Adrenal gland (tissue), 12 donors: ENCODE results near the gene LIN7B. TPM values are rescaled to one million over a fixed set of nuclear protein-coding genes. Genes with fewer than 3 reads are reported as not detected.

ENCODE experiments used
- DNase-seq, 7 donors: peaks; one replicate each; pipeline ENCODE4 v3.0.0-alpha.2; 2019 to 2020
- H3K27ac ChIP-seq, 5 donors: fragments of 200-600 bp; sonication (generic) in 4 of 5; 1 replicate in 3 of 5; 2 replicates in 2 of 5; pipeline versions ENCODE4 v1.5.1 to v1.8.0; 2016 to 2020; ENCODE audit warnings: mild to moderate bottlenecking in 1 of 5
- H3K27me3 ChIP-seq: fragments of 200-600 bp; 2 replicates; pipeline ENCODE4 v1.8.0; 2021
- H3K36me3 ChIP-seq, 2 donors: fragments of 200-600 bp; replicated peaks in 1 of 2; 1 replicate in 1 of 2; 2 replicates in 1 of 2; pipeline versions ENCODE4 v1.5.1 to v1.8.0; 2018 to 2022
- H3K4me1 ChIP-seq, 2 donors: fragments of 200-600 bp; replicated peaks in 1 of 2; 1 replicate in 1 of 2; 2 replicates in 1 of 2; pipeline versions ENCODE4 v1.5.1 to v1.8.0; 2018 to 2021
- H3K4me3 ChIP-seq, 4 donors: fragments of 200-600 bp; sonication (generic) in 3 of 4; one replicate each; pipeline ENCODE4 v1.5.1; 2016 to 2018
- H3K9me3 ChIP-seq, 3 donors: fragments of 200-600 bp; sonication (generic) in 1 of 3; replicated peaks in 1 of 3; 1 replicate in 2 of 3; 2 replicates in 1 of 3; pipeline versions ENCODE4 v1.5.1 to v1.8.0; 2016 to 2021
- CTCF ChIP-seq, 6 experiments: fragments of 450-650 bp in 4 of 6; fragments of 200-600 bp in 2 of 6; sonication (generic) in 1 of 6; IDR thresholded peaks; 1 replicate in 5 of 6; 2 replicates in 1 of 6; pipeline versions ENCODE4 v1.5.1 to v1.8.0; 2016 to 2021; ENCODE audit warnings: antibody characterized with exemption in 6 of 6, mild to moderate bottlenecking in 2 of 6, moderate library complexity in 1 of 6
- POLR2A ChIP-seq, 2 donors: fragments of 450-650 bp; IDR thresholded peaks; one replicate each; pipeline ENCODE4 v1.6.1; 2017; ENCODE audit warnings: antibody characterized with exemption in 2 of 2, mild to moderate bottlenecking in 2 of 2, moderate library complexity in 1 of 2
- WGBS, 4 donors: extraction: QIAGEN DNeasy Blood & Tissue Kit in 2 of 4; methylation state at CpG; one replicate each; pipeline versions ENCODE4 v1.1.5 to v1.1.7; 2013 to 2017; 5-methylcytosine and 5-hydroxymethylcytosine counted together
- intact Hi-C, 2 donors: fragments of 100-400 bp; cut with DNase I; formaldehyde crosslinking; loops; one replicate each; pipeline versions ENCODE4 v1.14.1 to v1.15.0; 2022 to 2023
- polyA plus RNA-seq, 3 donors: library from polyadenylated mRNA; stranded (reverse); fragments of 200-250 nt in 2 of 3; fragments of 350-450 nt in 1 of 3; fragmentation: Illumina TruSeq in 1 of 3; extraction: RNeasy Lipid Tissue Mini Kit (QIAGEN cat#74804) in 1 of 3; gene quantifications; one replicate each; pipeline ENCODE4 v1.2.3, GENCODE V29; 2013 to 2014
- total RNA-seq, 9 donors: library from RNA; depleted of rRNA in 4 of 9; stranded (reverse); fragments of >200 nt in 4 of 9; fragments of 120-200 nt in 1 of 9; fragmentation: NEBNext Ultra II Directional in 1 of 9; extraction: Animal tissue kit (Norgen Biotek cat#: 25700) in 1 of 9; gene quantifications; one replicate each; pipeline versions ENCODE4 v1.1.0 to v1.2.4, GENCODE V29; 2013 to 2023
- donor health status: healthy with polysubstance abuse.
- donor health status: Bipolar disorder and iron deficiency.
- donor health status: DM: yes; HTN: yes; CAD: no.
- donor health status: DM: no; HTN: no; CAD: no.
- donor health status: DM: no; HTN: no; CAD: no.
- donor health status: DM: yes; HTN: yes; CAD: no.

The LIN7B gene
- total and polyA plus RNA-seq, 12 donors, result 4.4 to 35.2 (median 11.1) TPM

GRCh38 chr19:49148784-49149651, 34.8 kb downstream of the LIN7B start:
- H3K4me1 ChIP-seq, result peaks cover 15 to 28% of the 10 kb centered on the region in 2 donors
- intact Hi-C loops, result loop anchor here in 1 of 2 donors (5.0 kb wide), 1 partner anchor 47 kb away; no protein-coding TSS in a partner anchor

GRCh38 chr19:49149652-49150105, 35.5 kb downstream of the LIN7B start:
- intact Hi-C loops, result loop anchor here (5.0 kb wide), 2 partner anchors 47 to 48 kb away; no protein-coding TSS in a partner anchor
- peak overlapping the region; percentile 58 to 94 (median 78) for H3K27ac ChIP-seq
- no peaks in the 10 kb centered on the region for H3K27me3 ChIP-seq
- peak; percentile 75 to 89 (median 85) for DNase-seq
- H3K4me1 ChIP-seq, result peaks cover 15 to 28% of the 10 kb centered on the region in 2 donors
- WGBS, 4 donors, result 0 to 4% (median 1%) methylated on average over 11 to 23 of the region's 23 CpGs
- H3K4me3 ChIP-seq, result peak overlapping the region; percentile 34 to 73 (median 52)
- H3K9me3 ChIP-seq, result no peaks in the 10 kb centered on the region
- H3K36me3 ChIP-seq, result no peaks in the 10 kb centered on the region
- TF ChIP-seq CTCF (IDR thresholded peaks at IDR 0.05) (peak in 1 of 6 experiments; percentile 18), POLR2A (IDR thresholded peaks at IDR 0.05) (no peak)

More at GRCh38 chr19:49148784-49149651, 34.8 kb downstream of the LIN7B start:
- TF ChIP-seq POLR2A (IDR thresholded peaks at IDR 0.05) (peak; percentile 28 to 78), CTCF (IDR thresholded peaks at IDR 0.05) (no peak)
- no peaks in the 10 kb centered on the region for H3K27me3 ChIP-seq
- peak overlapping the region; percentile 58 to 94 (median 78) for H3K27ac ChIP-seq
- H3K9me3 ChIP-seq, result no peaks in the 10 kb centered on the region
- no peaks in the 10 kb centered on the region for H3K36me3 ChIP-seq
- DNase-seq, result peak; percentile 98 to 100 (median 99)
- 3 to 11% (median 4%) methylated on average over 13 to 49 of the region's 49 CpGs for WGBS, 4 donors
- H3K4me3 ChIP-seq, result peak overlapping the region in 3 of 4 donors; percentile 49 to 73 (median 54)

- intact Hi-C loops, result loop anchor here in 1 of 2 donors (5.0 kb wide), 1 partner anchor 47 kb away; no protein-coding TSS in a partner anchor
- DNase-seq, result peak; percentile 86 to 93 (median 90)
- Histone ChIP-seq H3K36me3 (no peaks in the 10 kb centered on the region), H3K4me1 (peaks cover 15 to 28% of the 10 kb centered on the region in 2 donors), H3K27me3 (no peaks in the 10 kb centered on the region), H3K9me3 (no peaks in the 10 kb centered on the region), H3K4me3 (peak overlapping the region; percentile 34 to 73 (median 52)), H3K27ac (peak overlapping the region; percentile 58 to 94 (median 78))
- 0 to 2% (median 1%) methylated on average over 15 to 73 of the region's 75 CpGs for WGBS, 4 donors
- TF ChIP-seq CTCF (IDR thresholded peaks at IDR 0.05) (no peak), POLR2A (IDR thresholded peaks at IDR 0.05) (peak; percentile 36 to 61)
Measured at GRCh38 chr19:49150106-49150943, 36.2 kb downstream of the LIN7B start.
